Measurements from ENCODE around the gene HIPK2.

HIPK2 gene

DNA sequence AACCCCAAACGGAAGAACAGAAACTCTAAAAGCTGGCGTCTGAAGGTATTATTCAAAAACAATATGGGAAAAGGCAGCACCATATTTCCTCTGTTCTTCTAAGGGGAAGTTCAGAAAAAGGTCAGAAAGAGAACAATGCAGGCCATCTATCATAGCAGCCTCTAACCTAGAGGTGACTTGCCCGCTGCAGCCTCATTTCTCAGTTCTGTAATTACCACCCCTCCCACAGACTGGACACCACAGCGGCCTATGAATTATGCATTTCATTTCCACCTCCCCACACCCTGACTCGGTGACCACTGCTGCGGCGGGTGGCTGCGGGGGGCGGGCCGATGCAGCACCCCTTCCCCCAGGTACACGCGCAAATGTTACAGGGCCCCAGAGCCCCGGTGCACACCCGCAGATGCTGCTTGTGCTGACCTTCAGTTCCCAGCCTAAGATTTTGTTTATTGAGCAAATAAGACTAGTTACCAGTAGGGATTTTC lies 128.8 kb downstream of the HIPK2 start:
- DNase-seq (ENCODE audit: low spot score), result no peak

DNA sequence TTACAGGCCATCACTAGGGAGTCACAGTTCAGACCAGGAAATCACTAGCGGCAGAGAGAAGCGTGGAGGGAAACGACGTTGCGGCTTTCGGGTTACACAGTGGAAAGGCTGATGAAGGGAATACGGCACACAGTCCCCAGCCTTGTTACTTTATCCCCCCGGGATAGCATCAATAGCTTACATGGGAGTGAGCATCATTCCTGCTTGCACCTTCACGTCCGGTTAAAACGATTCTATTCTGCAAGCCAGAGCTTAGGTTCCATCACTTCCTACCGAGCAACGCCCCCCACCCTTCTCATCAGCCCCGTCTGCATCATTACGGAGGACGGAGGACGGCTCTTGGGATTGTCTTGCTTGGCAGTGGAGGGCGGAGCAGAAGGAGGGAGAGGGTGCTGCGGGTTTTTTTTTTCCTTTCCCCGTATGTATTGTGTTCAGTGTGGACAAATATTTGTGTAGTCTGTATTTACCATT lies 129.4 kb downstream of the HIPK2 start:
- no peak for DNase-seq (ENCODE audit: low spot score)

DNA sequence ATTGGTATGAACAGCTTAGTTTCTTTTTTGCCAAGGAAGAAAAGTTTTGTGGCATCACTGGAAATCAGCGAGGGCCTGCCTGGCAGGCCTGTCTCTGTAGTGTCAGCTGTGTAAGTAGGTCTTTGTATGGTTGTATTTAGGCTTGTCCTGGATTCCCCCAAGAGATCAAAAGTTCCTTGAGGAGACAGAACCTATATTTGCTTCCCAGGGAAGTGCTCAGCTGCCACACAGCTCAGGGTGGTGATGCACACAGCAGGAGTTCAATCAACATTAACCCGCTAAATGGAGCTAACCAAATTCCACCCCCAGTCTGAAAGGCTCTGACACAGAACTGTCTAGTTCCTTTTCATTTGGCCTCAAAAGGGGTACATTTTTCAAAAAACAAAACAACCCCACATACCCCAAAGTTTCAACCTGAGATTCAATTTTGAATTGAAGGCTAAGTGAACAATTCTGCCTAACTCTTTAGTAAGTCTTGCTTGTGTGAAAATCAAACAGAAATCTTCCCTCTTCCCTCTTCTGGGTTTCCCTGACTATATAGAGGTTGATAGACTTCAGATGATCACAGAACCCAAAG lies 129.9 kb downstream of the HIPK2 start:
- no peak for DNase-seq (ENCODE audit: low spot score)

DNA sequence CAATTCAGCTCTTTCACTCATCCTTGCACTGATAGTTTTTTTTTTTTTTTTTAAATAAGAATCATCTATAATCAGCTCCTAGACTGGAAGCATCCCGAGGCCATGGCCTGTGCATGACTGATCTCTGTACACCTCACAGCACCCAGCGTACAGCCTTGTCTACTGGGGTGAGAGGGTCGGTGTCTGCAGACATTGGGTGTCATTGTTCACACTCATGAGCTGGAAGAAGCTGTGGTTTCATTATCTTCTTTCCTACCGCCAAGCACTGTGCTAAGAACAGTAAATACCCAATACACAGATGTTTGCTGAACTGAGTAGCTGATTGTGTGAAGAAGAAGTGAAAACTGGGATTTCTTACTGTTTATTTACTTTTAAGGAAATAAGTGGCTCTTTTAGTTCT lies 130.7 kb downstream of the HIPK2 start:
- no peak for DNase-seq (ENCODE audit: low spot score)

DNA sequence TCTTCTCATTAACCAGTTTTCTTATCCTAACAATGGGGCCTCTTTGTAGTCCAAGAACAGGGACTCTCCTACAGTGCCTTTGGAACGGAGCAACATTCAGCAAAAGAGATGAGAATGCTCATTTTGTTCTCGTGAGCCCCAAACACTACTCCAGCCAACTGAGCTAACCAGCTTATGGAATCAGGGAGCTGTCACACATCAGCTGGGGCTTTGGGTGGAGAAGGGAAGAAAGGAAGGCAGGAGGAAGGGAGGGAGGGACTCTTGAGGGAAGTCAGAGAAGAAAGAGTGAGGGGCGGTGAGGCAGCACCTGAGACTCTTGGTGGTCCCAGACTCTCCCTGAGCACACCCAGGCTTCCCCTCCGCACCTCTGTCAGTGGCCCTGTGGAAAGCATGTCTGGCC lies 131.2 kb downstream of the HIPK2 start:
- peak; percentile 89 for DNase-seq (ENCODE audit: low spot score)

DNA sequence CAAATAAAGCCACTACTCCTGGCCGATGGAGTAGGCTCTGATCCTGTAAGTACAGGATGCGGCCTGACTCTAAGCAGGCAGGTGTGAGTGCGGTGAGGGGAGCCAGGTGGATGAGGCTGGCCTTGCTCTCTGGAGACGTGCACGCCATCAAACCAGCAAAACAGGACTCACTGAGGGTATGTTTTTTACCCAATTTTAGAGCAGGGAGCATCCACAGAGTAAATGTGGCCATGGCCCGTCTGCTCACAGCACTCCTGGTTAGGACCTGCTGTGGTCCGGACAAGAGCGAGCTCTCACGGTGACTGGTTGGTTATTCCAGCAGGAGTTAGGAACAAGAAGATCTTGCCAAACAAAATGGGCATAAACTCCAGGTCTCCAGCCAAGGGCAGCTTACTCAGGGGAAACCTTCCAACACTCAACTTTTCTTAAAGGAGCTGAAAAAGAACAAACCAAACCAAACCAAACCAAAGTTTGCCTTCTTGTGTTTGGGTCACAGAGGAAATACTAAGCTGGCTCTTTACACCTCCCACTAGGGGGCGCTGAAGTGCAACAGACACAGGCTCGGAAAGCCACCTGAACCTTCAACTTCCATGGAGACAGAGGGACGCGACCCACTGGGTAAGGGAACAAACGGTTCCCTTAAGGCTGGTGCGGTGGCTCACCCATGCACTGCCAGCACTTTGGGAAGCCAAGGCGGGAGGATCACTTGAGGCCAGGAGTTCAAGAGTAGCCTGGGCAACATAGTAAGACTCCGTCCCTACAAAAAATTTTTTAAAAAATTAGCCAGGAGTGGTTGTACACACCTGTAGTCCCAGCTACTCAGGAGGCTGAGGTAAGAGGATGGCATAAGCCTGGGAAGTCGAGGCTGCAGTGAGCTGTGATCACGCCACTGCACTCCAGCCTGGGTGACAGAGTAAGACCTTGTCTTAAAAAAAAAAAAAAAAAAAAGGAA lies 131.9 kb downstream of the HIPK2 start:
- DNase-seq (ENCODE audit: low spot score), result peak; percentile 91

DNA sequence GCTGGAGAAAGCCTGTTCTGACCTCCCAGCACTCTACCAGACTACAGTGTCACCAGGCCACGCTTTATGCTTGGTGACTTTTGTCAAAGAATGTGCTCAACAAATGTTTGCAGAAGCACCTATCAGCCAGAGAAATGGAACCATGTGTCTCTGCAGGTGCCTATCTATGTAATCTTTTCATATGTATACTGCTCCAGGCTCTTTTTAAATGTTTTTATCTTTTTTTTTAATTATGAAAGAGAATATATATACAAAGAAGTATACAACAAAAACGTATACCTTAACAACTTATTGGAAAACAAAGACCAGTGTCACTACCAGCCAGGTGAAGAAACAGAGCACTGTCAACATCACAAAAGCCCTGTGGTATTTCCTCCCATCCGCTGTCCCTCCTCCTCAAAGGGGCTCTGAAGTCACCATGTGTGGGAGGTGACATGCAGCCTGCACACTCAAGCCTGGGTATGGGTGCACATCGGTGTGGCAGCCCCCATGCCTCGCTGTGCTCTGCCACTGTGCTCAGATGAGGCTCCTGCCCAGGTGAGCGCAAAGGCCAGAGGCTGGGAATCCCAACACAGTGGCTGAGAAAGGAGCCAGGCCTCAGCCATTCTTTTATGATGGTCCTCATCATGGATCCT lies 133.7 kb downstream of the HIPK2 start:
- no peak for DNase-seq (ENCODE audit: low spot score)

DNA sequence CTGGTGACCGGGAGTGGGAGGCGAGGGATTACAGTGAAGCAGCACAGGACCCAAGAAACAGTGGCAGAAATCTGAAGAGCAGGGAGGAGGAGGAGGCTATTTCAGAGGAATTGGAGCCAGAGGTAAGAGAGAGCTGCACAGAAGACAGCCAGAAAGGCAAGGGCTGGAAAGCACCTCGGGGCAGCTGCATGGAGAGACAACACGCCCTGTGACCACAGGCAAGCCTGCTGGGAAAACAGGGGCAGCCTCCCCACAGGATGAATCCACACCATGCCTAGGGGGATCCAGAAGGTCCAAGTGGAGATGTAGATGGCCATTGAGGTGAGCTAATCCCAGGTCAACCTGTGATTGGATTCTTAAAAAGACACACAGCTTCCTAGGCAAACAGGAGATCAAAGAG lies 135.5 kb downstream of the HIPK2 start:
- DNase-seq (ENCODE audit: low spot score), result no peak

DNA sequence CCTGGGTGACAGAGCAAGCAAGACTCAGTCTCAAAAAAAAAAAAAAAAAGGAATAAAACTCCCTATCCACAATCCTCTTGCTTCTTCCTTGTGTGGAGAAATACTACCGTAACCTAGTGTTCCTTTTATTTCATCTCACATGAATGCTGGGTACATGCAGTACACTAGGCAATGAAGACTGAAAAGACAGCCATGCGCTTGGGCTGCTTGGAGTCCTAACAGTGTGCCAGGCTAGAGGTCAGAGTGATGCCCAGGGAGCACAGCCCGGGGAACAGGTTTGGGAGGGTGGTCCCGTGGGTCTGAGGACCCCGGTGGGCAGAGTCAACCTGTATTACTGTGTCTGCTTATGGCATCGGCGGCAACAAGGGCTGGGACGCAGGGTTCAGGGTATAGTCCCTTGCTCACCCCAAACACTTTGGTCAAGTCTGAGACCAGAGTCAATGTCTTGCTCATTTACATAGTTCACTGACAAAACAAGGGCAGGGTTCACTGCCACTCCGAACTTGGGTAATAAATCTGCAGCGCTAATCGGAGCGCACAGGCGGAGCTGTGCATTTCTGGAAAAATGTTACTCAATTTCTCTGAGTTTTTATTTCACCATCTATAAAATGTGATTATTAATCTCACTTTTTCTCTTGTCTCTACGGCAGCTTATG lies 136.3 kb downstream of the HIPK2 start:
- no peak for DNase-seq (ENCODE audit: low spot score)

DNA sequence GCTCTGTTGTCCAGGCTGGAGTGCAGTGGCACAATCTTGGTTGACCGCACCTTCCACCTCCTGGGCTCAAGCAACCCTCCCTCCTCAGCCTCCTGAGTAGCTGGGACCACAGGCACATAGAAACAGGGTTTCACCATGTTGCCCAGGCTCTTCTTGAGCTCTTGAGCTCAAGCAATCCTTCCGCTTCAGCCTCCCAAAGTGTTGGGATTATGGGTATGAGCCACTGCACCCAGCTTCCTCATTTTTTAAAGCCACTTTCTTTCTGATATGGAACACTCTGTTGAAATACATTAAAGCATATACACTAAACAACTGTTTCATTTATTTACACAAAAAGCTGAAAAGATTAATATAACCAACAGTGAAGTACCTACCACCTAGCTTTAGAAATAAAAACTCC lies 137.1 kb downstream of the HIPK2 start:
- DNase-seq (ENCODE audit: low spot score), result no peak

DNA sequence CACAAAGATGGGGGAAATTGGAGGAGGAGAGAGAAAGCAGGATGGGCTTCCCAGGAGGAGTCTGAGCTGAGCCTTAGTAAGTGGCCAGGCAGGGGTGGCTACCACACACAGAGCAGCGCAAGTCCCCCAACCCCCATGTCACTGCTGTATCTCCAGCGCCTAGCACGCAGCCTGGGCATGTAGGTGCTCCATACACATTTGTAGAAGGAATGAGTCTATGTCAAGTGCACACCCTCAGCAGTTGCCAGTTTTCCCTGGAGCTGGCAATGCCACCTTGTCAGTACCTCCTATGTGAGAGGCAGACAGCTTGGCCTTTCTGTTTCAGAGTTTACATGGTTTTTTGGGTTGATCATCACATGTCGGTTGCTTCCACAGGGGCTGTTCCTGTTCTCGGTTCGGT lies 138.2 kb downstream of the HIPK2 start:
- no peak for DNase-seq (ENCODE audit: low spot score)

DNA sequence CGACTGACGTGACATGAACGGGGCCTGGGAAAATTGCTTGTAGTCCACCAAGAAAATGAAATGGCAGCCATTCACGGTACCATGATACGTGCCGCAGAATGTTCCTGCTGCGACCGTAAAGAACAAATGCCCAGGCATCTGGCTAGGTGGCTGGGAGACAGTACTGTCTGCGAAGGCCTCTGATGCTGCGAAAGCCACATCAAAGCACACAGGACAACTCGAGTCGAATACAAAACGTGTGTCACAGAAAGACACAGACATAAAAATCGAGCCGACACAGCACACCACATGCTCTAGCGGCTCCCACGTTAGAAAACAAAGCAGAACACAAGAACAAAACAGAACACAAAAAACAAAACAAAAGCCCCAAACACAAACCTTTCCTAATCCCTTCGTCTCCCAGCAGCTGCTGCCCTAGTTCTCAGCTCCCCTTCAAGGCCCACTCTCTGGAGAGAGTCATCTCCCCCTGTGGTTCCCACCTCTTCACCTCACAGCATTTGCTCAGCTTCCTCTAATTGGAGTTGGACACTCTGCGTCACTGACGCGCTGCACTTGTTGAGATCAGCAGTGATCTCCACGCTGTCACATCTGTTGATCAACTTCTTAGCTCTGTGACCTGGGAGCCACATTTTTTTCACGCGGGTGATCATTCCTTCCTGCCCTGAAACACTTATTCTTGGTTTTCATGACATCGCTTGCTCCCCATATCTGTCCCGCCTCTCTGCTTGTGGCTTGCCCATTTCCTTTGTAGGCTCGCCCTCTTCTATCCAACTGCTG lies 142.1 kb downstream of the HIPK2 start:
- no peak for DNase-seq (ENCODE audit: low spot score)

DNA sequence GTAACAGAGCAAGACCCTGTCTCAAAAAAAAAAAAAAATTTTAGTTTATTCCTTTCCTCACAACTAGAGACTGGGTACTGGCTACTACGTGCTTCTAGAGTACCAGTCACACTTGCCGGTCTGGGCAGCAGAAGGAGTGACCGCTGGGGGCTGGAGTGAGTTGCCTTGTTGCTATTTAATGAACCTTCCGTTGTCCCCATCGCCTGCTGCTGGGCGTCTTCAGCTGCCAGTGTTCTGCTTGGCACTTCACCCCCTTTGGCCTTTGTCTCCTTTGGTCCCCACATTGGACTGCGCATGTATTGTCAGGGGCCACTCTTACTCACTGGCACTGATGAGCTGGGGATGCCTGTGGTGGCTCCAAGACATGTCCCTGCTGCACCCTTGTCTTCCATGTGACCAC lies 143.7 kb downstream of the HIPK2 start:
- no peak for DNase-seq (ENCODE audit: low spot score)

DNA sequence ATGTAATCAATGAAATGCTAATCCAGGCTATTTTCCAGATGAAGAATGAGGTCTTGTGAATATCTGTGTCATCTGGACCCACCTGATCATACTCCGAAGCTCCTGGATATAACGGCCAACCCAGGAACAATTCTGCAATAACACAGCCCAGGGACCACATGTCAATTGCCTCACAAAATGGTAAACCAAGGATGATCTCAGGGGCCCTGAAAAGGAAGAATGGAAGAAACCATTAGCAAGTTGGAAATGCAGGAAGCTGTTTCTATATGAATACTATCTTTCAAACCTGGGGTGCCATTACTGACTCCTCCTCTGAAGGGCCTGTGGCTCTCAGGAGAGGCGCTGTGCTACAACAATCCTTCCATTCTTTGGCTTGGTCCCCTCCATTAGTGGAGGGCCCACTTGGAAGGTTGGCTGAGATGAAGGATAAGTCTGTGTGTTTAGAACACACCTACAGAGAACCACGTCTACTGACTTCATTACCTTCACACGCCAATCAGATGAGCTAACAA lies 146.2 kb downstream of the HIPK2 start:
- no peak for DNase-seq (ENCODE audit: low spot score)

DNA sequence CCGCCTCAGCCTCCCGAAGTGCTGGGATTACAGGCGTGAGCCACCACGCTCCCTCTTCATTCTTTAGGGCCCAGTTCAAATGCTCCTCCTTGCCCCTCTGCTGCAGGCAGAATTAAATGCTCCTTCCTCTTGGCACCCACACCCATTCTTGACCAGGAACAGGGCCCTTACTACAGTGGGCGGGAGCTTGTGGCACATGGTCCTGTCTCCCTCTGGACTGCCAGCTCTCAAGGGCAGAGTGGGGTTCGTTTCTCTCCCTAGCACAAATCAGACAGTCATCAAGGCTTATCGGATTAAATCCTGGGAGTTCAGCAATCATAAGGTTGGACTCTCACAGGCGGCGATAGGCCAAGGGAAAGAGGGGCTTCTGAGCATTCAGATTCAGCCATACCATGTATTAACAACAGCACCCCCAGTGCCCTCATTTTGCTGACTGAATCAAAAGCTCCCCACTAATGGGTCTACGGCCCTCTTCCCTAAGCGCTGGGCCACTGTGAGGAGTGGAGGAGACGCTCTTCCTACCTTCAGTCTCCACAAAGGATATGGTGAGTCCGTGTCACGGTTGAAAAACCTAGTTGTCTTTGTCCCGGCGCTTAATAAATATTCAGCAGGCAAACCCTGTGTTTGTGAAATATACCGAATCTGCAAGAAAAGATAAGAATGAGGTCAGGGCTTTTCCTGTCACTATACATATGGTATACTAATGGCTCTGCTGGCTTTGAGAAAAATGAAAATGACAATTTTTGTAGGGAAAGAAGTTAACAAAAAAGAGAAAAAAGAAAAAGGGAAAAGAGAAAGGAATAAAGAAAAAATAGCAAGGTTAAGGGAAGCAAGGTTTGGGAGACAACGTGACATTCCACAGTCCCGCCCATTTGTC lies 146.9 kb downstream of the HIPK2 start:
- DNase-seq (ENCODE audit: low spot score), result no peak

DNA sequence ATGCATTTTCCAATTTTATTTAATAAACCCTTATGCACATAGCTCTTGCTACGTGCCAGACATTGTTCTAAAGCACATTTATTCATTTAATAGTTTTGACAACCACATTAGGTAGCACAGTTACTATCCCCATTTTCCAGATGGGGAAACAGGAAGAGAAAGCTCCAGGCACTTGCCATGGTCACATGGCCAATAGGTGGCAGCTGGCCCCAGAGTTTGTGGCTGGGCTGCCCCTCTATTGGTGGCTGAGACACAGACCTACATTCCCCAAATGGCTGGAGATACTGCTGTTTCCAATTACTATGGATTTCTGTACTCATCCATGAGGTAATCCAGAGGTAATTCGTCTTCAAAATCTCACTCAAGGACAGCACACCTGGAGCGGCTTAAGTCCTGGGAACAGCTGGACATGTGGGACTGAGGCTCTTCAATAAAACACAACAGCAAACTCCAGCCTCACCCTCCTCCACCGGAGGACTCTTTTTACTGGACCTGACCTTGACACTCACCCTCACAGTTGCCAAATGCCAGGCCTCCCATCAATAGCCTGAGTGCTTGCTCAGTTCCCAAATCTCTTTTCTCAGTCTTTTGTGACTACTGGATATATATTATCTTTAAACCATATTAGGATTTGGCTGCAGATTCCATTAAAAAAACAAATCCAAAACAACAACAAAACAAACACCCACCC lies 148.3 kb downstream of the HIPK2 start:
- no peak for DNase-seq (ENCODE audit: low spot score)

DNA sequence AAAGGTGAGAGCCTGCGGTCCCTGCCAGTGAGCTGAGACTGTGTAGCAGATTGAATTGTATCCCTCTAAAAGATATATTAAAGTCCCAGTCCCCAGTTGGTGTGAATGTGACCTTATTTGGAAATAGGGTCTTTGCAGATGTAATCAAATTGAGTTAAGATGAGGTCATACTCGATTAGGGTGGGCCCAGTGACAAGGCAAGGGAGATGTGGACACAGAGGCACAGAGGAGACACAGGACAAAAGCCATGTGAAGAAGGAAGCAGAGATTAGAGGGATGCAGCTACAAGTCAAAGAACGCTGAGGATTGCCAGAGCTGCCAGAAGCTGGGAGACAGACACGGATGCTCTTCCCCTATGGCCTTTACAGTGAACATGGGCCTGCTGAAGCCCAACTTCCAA lies 150.0 kb downstream of the HIPK2 start:
- no peak for DNase-seq (ENCODE audit: low spot score)

DNA sequence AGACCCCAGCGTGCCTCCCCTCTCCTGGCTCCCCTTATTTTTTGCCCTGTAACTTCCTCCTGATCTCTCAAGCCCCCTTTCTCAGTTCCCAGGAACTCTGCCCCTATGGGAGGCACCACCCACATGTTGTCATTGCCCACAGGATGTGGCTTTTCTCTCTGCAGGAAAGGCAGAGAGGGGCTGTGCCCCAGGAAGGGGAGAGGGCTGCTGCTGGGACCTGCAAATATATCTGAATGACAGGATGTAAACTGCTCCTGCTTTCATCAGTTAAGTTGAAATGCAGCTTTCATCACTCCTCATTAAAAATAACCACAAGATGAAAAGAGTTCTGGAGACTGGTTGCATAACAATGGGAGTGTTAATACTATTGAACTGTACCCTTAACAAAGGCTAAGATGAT lies 151.0 kb downstream of the HIPK2 start:
- no peak for DNase-seq (ENCODE audit: low spot score)

DNA sequence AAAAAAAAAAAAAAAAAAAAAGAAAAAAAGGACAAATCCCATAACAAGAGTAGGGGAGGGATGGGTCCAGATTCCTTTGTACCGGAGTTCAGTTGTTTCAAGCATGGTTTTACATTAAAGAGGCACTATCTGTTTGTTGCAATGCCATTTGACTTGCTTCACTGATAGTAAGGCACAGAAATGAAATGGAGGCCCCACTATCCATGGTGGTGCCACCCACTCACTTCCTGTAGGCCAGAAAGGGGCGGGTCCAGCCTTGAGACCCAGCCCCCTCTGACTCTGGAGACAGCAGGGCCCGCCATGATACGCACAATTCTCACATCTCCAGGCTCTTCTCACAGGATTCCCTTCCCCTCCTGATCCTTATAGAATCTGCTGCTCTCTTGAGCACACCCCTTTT lies 154.3 kb downstream of the HIPK2 start:
- DNase-seq (ENCODE audit: low spot score), result no peak

Measured in putamen (tissue), 1 donor.